ENCODE data around the gene MALSU1. TPM values are rescaled to one million over a fixed set of nuclear protein-coding genes. Genes with fewer than 3 reads are reported as not detected.

The MALSU1 gene
- total and polyA plus RNA-seq, 8 donors = 10.7 to 29.4 (median 21.2) TPM

- DNase-seq = no peak
- intact Hi-C loops (cut with DNase I) = no loop called here
- H3K4me3 ChIP-seq = no peak overlapping the region
Observed at GRCh38 chr7:23260371-23260770, 38.8 kb upstream of the MALSU1 start.

DNA sequence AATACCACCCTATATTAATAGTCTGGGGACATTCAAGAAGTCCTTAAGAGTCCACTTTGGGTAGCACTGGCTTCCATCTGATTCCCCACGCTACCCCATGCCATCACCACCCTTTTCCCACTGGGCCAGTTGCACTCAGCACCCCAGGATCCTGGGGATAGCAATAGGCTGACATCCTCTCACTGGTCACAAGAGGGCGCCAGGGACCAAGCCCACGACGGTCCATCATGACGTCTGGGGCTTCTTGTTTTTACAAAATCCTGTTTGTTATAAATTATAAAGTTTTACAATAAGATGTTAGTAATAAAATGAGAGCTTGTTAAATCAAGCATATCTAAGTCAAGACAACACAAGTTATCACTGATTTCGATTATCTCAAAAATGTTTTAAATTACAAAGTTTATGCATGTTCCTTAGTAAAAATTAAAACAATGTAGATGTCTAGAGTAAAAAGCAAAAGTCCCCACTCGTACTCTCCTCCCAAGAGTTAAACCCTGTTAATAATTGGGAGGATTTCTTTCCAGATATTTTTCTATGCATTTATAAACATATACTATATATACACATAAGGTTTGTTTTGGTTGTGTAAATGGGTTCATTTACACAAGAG is 37.2 kb upstream of the MALSU1 start:
- intact Hi-C loops (cut with DNase I) = no loop called here
- Histone ChIP-seq H3K9me3 (no peaks in the 10 kb centered on the region), H3K27ac (no peak overlapping the region), H3K27me3 (no peaks in the 10 kb centered on the region), H3K4me1 (no peaks in the 10 kb centered on the region), H3K4me3 (no peak overlapping the region), H3K36me3 (no peaks in the 10 kb centered on the region)
- peak; percentile 78 to 94 (median 89) for ATAC-seq
- WGBS, 2 donors = 3% methylated on average over 7 of the region's 7 CpGs
- TF ChIP-seq, protein P1, sequence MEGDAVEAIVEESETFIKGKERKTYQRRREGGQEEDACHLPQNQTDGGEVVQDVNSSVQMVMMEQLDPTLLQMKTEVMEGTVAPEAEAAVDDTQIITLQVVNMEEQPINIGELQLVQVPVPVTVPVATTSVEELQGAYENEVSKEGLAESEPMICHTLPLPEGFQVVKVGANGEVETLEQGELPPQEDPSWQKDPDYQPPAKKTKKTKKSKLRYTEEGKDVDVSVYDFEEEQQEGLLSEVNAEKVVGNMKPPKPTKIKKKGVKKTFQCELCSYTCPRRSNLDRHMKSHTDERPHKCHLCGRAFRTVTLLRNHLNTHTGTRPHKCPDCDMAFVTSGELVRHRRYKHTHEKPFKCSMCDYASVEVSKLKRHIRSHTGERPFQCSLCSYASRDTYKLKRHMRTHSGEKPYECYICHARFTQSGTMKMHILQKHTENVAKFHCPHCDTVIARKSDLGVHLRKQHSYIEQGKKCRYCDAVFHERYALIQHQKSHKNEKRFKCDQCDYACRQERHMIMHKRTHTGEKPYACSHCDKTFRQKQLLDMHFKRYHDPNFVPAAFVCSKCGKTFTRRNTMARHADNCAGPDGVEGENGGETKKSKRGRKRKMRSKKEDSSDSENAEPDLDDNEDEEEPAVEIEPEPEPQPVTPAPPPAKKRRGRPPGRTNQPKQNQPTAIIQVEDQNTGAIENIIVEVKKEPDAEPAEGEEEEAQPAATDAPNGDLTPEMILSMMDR (IDR thresholded peaks at IDR 0.05) = peak; percentile 43 to 80 (median 64)
- peak; percentile 15 to 68 (median 44) for DNase-seq
- FAIRE-seq = no peak

More at GRCh38 chr7:23260371-23260770, 38.8 kb upstream of the MALSU1 start:
- Histone ChIP-seq H3K9me3 (no peaks in the 10 kb centered on the region), H3K36me3 (no peaks in the 10 kb centered on the region), H3K27ac (no peak overlapping the region), H3K27me3 (peaks cover 0 to 5% (median 0%) of the 10 kb centered on the region in 4 donors), H3K4me1 (no peaks in the 10 kb centered on the region)
- no peak for ATAC-seq
- TF ChIP-seq, protein P1 (IDR thresholded peaks at IDR 0.05) = no peak
- 66 to 68% methylated on average over 10 of the region's 10 CpGs for WGBS, 2 donors
- no peak for FAIRE-seq

- WGBS, 2 donors = 65 to 72% methylated on average over 7 of the region's 7 CpGs
- Histone ChIP-seq H3K36me3 (no peaks in the 10 kb centered on the region), H3K4me3 (no peak overlapping the region), H3K4me1 (no peaks in the 10 kb centered on the region), H3K27me3 (no peaks in the 10 kb centered on the region), H3K27ac (no peak overlapping the region), H3K9me3 (no peaks in the 10 kb centered on the region)
- DNase-seq = no peak
- no peak for ATAC-seq
- TF ChIP-seq, protein P1 (IDR thresholded peaks at IDR 0.05) = no peak
- no peak for FAIRE-seq
- intact Hi-C loops (cut with DNase I) = no loop called here
Observed at GRCh38 chr7:23264916-23265458, 34.2 kb upstream of the MALSU1 start.

DNA sequence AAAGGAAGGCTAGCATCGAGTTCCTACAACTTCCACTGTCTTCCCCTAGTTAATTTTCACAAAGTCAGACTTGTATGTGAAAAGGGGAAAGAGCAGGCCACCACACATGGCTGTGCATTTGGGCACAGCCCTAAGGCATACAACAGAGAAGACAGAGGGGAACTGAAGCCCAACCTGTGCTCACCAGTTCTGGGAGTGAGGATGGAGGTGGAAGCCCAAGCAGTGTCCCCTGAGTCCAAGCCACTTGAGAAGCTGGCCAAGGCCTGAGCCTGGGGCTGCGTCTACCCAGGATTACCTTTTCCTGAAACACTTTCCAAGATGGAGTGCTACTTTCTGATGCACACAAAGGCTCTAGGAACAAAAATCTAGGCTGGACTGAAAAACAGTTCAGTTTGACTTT is 32.2 kb upstream of the MALSU1 start:
- Histone ChIP-seq H3K27me3 (no peaks in the 10 kb centered on the region), H3K4me1 (no peaks in the 10 kb centered on the region), H3K9me3 (no peaks in the 10 kb centered on the region), H3K36me3 (no peaks in the 10 kb centered on the region), H3K4me3 (no peak overlapping the region), H3K27ac (no peak overlapping the region)
- DNase-seq = no peak
- ATAC-seq = no peak
- TF ChIP-seq, protein P1 (IDR thresholded peaks at IDR 0.05) = no peak
- intact Hi-C loops (cut with DNase I) = no loop called here
- 66 to 82% methylated on average over 2 of the region's 2 CpGs for WGBS, 2 donors
- no peak for FAIRE-seq

DNA sequence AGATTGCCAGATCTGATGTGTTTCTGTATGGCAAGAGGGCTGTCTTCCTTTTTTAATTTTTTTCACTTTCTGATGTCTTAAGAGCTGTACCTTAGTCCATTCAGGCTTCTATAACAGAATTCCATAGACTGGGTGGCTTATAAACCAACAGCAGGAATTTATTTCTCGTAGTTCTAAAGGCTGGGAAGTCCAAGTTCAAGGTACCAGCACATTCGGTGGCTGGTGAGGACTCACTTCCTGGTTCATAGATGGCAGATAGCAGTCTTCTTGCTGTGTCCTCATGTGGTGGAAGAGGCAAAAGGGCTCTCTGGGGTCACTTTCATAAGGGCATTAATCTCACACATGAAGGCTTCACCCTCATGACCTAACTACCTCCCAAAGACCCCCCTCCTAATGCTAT is 31.8 kb upstream of the MALSU1 start:
- Histone ChIP-seq H3K4me3 (no peak overlapping the region), H3K9me3 (no peaks in the 10 kb centered on the region), H3K27ac (no peak overlapping the region), H3K4me1 (no peaks in the 10 kb centered on the region), H3K36me3 (no peaks in the 10 kb centered on the region), H3K27me3 (no peaks in the 10 kb centered on the region)
- WGBS, 2 donors = 82 to 89% methylated on average over 2 of the region's 2 CpGs
- DNase-seq (no peak), FAIRE-seq (no peak), ATAC-seq (no peak)
- intact Hi-C loops (cut with DNase I) = no loop called here
- TF ChIP-seq, protein P1 (IDR thresholded peaks at IDR 0.05) = no peak
